ENCODE data around the gene AFF3. TPM values are rescaled to one million over a fixed set of nuclear protein-coding genes. Genes with fewer than 3 reads are reported as not detected.

AFF3 gene
- total RNA-seq, 4 donors from 2014 or later: 3.1 to 5.0 (median 3.7) TPM

- WGBS: 84% methylated on average over 15 of the region's 15 CpGs
- H3K27me3 ChIP-seq: no peaks in the 10 kb centered on the region
- DNase-seq (ENCODE audit: low spot score in 2 of 2): no peak
- no peaks in the 10 kb centered on the region for H3K9me3 ChIP-seq
- no peaks in the 10 kb centered on the region for H3K36me3 ChIP-seq
- H3K4me1 ChIP-seq: no peaks in the 10 kb centered on the region
- H3K27ac ChIP-seq: no peak overlapping the region
- no peak overlapping the region for H3K4me3 ChIP-seq
- no peak for TF ChIP-seq POLR2A (IDR thresholded peaks at IDR 0.05)
- TF ChIP-seq EP300 (IDR thresholded peaks at IDR 0.05): no peak
- TF ChIP-seq POLR2AphosphoS5 (IDR thresholded peaks at IDR 0.05): no peak
- TF ChIP-seq, protein P1, sequence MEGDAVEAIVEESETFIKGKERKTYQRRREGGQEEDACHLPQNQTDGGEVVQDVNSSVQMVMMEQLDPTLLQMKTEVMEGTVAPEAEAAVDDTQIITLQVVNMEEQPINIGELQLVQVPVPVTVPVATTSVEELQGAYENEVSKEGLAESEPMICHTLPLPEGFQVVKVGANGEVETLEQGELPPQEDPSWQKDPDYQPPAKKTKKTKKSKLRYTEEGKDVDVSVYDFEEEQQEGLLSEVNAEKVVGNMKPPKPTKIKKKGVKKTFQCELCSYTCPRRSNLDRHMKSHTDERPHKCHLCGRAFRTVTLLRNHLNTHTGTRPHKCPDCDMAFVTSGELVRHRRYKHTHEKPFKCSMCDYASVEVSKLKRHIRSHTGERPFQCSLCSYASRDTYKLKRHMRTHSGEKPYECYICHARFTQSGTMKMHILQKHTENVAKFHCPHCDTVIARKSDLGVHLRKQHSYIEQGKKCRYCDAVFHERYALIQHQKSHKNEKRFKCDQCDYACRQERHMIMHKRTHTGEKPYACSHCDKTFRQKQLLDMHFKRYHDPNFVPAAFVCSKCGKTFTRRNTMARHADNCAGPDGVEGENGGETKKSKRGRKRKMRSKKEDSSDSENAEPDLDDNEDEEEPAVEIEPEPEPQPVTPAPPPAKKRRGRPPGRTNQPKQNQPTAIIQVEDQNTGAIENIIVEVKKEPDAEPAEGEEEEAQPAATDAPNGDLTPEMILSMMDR (IDR thresholded peaks at IDR 0.05): no peak
These were observed 95.1 kb downstream of the AFF3 start for GRCh38 chr2:100046961-100047947.

DNA sequence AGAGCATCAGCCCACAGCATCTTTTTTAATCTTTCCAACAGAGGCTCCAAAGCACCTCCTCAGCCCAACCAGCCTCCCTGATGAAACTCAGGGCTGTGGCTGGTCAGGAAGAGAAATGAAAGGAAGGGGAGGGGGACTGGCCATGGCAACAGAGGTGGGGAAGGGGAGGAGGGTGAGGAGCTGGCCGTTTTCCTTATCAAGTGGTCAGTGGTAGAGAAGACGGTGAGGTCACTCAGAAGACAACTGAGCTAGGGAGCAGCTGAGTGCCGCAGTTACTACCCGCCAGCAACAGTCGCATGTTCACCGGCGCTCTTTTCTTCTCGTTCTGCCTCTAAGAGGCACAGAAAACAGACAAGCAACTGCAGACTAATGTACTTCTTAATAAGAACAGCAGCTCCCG lies 97.4 kb downstream of the AFF3 start:
- H3K4me1 ChIP-seq: no peaks in the 10 kb centered on the region
- H3K36me3 ChIP-seq: no peaks in the 10 kb centered on the region
- TF ChIP-seq POLR2A (IDR thresholded peaks at IDR 0.05): no peak
- TF ChIP-seq, protein P1 (IDR thresholded peaks at IDR 0.05): no peak
- TF ChIP-seq POLR2AphosphoS5 (IDR thresholded peaks at IDR 0.05): no peak
- no peak for TF ChIP-seq EP300 (IDR thresholded peaks at IDR 0.05)
- no peak for DNase-seq (ENCODE audit: low spot score in 2 of 2)
- no peaks in the 10 kb centered on the region for H3K9me3 ChIP-seq
- no peaks in the 10 kb centered on the region for H3K27me3 ChIP-seq
- H3K27ac ChIP-seq: no peak overlapping the region
- 87% methylated on average over 9 of the region's 9 CpGs for WGBS
- H3K4me3 ChIP-seq: no peak overlapping the region

DNA sequence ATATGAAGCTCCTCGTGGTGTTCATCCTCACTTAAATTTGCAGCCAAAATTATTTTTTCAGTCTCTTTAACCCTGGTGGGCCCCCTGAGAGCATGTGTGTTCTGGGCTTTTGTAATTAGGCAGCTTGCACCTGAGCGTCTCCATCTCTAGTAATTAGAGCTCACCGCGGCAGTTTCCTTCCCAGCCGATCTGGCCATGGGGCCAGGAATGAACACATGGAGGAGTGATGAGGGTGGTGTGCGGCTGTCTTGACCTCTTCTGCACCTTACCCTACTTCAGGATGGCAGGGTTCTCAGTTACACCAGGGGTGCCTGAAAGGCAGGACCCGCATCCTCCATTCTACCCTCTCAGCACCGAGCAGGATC lies 98.5 kb downstream of the AFF3 start:
- Histone ChIP-seq H3K36me3 (no peaks in the 10 kb centered on the region), H3K27ac (no peak overlapping the region), H3K9me3 (no peaks in the 10 kb centered on the region), H3K4me3 (no peak overlapping the region), H3K27me3 (no peaks in the 10 kb centered on the region), H3K4me1 (no peaks in the 10 kb centered on the region)
- DNase-seq (ENCODE audit: low spot score in 2 of 2): no peak
- TF ChIP-seq POLR2A (IDR thresholded peaks at IDR 0.05) (no peak), POLR2AphosphoS5 (IDR thresholded peaks at IDR 0.05) (no peak)
- WGBS: 81% methylated on average over 8 of the region's 8 CpGs

DNA sequence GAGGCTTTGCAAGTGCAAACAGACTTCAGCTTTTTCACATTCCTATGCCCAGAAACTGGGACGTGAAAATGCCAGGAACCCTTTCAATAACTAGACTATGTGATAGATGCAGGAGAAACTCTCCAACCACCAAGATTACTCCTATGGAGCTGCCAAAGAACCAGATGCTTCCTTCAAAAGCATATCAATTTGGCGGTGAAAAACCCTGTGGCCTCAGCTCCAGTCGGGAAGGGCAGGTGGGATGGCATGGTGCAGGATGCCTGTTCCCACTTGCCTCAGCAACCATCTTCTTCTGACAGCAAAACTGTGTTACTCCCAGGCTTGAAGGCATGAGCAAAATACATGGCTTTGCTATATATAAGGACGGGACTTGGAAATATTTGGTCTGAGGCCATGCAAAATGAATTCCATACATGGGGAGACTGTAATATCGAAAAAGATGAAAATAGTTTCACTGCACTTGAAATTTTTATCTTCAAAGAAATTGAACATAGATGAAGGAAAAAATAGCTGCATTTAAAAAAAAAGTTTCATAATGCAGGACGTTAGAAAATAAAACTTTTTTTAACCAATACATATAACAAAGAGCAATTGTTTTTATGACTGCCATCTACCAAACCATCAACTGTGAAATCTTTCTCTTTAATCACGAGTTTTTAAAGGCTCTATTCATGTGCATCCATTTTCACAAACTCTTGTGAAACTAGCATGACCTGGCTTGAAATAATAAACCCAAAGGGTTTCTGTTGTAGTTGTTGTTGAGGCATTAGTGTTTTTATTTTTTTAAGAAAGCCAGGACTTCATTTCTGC lies 99.1 kb downstream of the AFF3 start:
- H3K9me3 ChIP-seq: no peaks in the 10 kb centered on the region
- WGBS: 40% methylated on average over 7 of the region's 7 CpGs

GRCh38 chr2:100042562-100042961 lies 99.8 kb downstream of the AFF3 start:
- no peak for DNase-seq (ENCODE audit: low spot score in 2 of 2)
- Histone ChIP-seq H3K27ac (no peak overlapping the region), H3K9me3 (no peaks in the 10 kb centered on the region), H3K27me3 (no peaks in the 10 kb centered on the region), H3K4me3 (no peak overlapping the region), H3K36me3 (no peaks in the 10 kb centered on the region), H3K4me1 (no peaks in the 10 kb centered on the region)
- TF ChIP-seq, protein P1 (IDR thresholded peaks at IDR 0.05): no peak
- TF ChIP-seq POLR2AphosphoS5 (IDR thresholded peaks at IDR 0.05) (no peak), EP300 (IDR thresholded peaks at IDR 0.05) (no peak), POLR2A (IDR thresholded peaks at IDR 0.05) (no peak)
- 66% methylated on average over 3 of the region's 3 CpGs for WGBS

More for the DNA sequence above, 99.1 kb downstream of the AFF3 start:
- Histone ChIP-seq H3K36me3 (no peaks in the 10 kb centered on the region), H3K27me3 (no peaks in the 10 kb centered on the region), H3K4me3 (no peak overlapping the region), H3K27ac (no peak overlapping the region), H3K4me1 (no peaks in the 10 kb centered on the region)
- TF ChIP-seq POLR2A (IDR thresholded peaks at IDR 0.05) (no peak), POLR2AphosphoS5 (IDR thresholded peaks at IDR 0.05) (no peak), EP300 (IDR thresholded peaks at IDR 0.05) (no peak)
- TF ChIP-seq, protein P1 (IDR thresholded peaks at IDR 0.05): no peak
- DNase-seq (ENCODE audit: low spot score in 2 of 2): no peak
